Fibroblast of lung (primary cell): ENCODE results near the gene COLQ. TPM values are rescaled to one million over a fixed set of nuclear protein-coding genes. Genes with fewer than 3 reads are reported as not detected.

Experiments
- DNase-seq, 2 donors: peaks; one replicate each; pipeline versions ENCODE4 v3.0.0 to v3.0.0-alpha.2; 2010; ENCODE audit warnings: low read depth in 2 of 2
- H2AFZ ChIP-seq: 2 replicates; pipeline ENCODE4 v1.5.1; 2012; ENCODE audit warnings: low read length, control low read depth, inconsistent platforms
- H3K27ac ChIP-seq: 2 replicates; pipeline ENCODE4 v1.5.1; 2011; ENCODE audit warnings: low read length, control low read depth; ENCODE audit not compliant: insufficient read depth
- H3K27me3 ChIP-seq: 2 replicates; pipeline ENCODE4 v1.5.1; 2011; ENCODE audit warnings: mild to moderate bottlenecking, low read length; ENCODE audit not compliant: control insufficient read depth, insufficient read depth
- H3K36me3 ChIP-seq: 2 replicates; pipeline ENCODE4 v1.5.1; 2011; ENCODE audit warnings: low read length; ENCODE audit not compliant: control insufficient read depth, insufficient read depth
- H3K4me1 ChIP-seq: 2 replicates; pipeline ENCODE4 v1.5.1; 2011; ENCODE audit warnings: low read length; ENCODE audit not compliant: control insufficient read depth, insufficient read depth; ENCODE audit errors: extremely low read depth
- H3K4me2 ChIP-seq: 2 replicates; pipeline ENCODE4 v1.5.1; 2011; ENCODE audit warnings: low read length, control low read depth; ENCODE audit not compliant: insufficient read depth; ENCODE audit errors: extremely low read depth
- H3K4me3 ChIP-seq, 4 experiments: fragments of 200-600 bp in 1 of 4; sonication (generic) in 1 of 4; replicated peaks in 1 of 4; 2 replicates each; pipeline ENCODE4 v1.5.1; 2011 to 2016; ENCODE audit warnings: low read length in 4 of 4, low read depth in 3 of 4, mild to moderate bottlenecking in 3 of 4, control low read depth in 2 of 4, inconsistent platforms in 1 of 4, mixed read lengths in 1 of 4; ENCODE audit not compliant: insufficient read depth in 1 of 4; ENCODE audit errors: control extremely low read depth in 1 of 4
- H3K79me2 ChIP-seq: 2 replicates; pipeline ENCODE4 v1.5.1; 2012; ENCODE audit warnings: mild to moderate bottlenecking, low read length, inconsistent platforms; ENCODE audit not compliant: control insufficient read depth, insufficient read depth
- H3K9ac ChIP-seq: 2 replicates; pipeline ENCODE4 v1.5.1; 2011; ENCODE audit warnings: mild to moderate bottlenecking, low read length, control low read depth; ENCODE audit not compliant: insufficient read depth
- H3K9me3 ChIP-seq: 2 replicates; pipeline ENCODE4 v1.5.1; 2012; ENCODE audit warnings: low read depth, low read length; ENCODE audit not compliant: control insufficient read depth, insufficient read depth
- H4K20me1 ChIP-seq: 2 replicates; pipeline ENCODE4 v1.5.1; 2011; ENCODE audit warnings: low read length; ENCODE audit not compliant: control insufficient read depth, insufficient read depth; ENCODE audit errors: extremely low read depth
- EZH2 ChIP-seq: IDR thresholded peaks from 2 replicates; pipeline ENCODE4 v1.5.1; 2012; ENCODE audit warnings: low read length, control low read depth, mild to moderate bottlenecking; ENCODE audit errors: missing control alignments
- polyA plus RNA-seq, 2 donors: library from polyadenylated mRNA; depleted of rRNA in 1 of 2; stranded (reverse) in 1 of 2; unstranded in 1 of 2; fragments of >200 nt; gene quantifications; 2 replicates each; pipeline ENCODE4 v1.2.1, GENCODE V29; 2011 to 2012; ENCODE audit warnings: missing spikeins in 1 of 2
- total RNA-seq: library from RNA; depleted of rRNA; stranded (reverse); fragments of >200 nt; gene quantifications from 2 replicates; pipeline ENCODE4 v1.2.1, GENCODE V29; 2014
- TF ChIP-seq, protein P1 (sequence below), 2 donors: IDR thresholded peaks in 1 of 2; conservative IDR thresholded peaks in 1 of 2; 1 replicate in 1 of 2; 2 replicates in 1 of 2; pipeline ENCODE4 v1.5.1; 2011 to 2012; ENCODE audit warnings: low read length in 2 of 2, control low read depth in 1 of 2, inconsistent platforms in 1 of 2, low read depth in 1 of 2, mild to moderate bottlenecking in 1 of 2

COLQ gene
- total and polyA plus RNA-seq, 2 donors (not counting 1 experiment from before 2014, with no cell fraction given) = 0.33 to 0.34 TPM

DNA sequence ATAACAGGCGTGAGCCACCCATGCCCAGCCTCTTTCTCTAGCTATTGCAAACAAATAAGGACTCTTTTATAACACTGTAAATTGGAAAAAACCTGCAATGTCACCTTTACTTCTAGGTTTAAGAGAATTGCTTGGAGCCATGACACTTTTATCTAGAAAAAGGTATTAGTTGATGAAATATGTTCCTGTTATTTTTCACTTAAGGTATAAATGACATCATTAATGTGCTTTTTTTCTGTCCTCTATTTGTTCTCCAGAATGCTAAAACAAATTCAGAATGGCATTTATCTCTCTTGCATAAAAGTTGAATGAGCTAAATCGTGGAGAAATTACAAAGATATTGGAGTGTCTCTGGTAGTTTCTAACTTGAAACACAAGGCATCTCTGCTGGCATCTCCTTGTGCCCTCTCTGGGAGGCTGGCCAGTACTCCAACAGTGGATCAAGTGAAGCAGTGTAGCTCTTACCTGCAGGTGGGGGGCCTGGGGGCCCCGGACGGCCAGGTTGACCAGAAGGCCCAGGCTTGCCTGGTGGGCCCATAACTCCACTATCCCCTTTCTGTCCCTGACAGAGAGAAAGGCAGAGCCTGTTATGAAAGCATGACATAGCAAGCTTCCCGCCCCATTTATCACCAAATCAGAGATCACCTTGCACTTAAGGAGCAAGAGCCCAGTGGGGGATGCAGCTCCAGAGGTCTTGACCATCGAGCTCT is 55.5 kb downstream of the COLQ start:
- Histone ChIP-seq H3K4me3 (no peak overlapping the region), H3K9ac (no peak overlapping the region), H3K4me1 (no peaks in the 10 kb centered on the region), H4K20me1 (no peaks in the 10 kb centered on the region), H3K36me3 (no peaks in the 10 kb centered on the region), H3K27ac (no peak overlapping the region), H2AFZ (no peak overlapping the region), H3K79me2 (no peaks in the 10 kb centered on the region), H3K4me2 (no peak overlapping the region), H3K27me3 (no peaks in the 10 kb centered on the region), H3K9me3 (no peaks in the 10 kb centered on the region)
- no peak for DNase-seq
- TF ChIP-seq EZH2 = no peak
- TF ChIP-seq, protein P1, sequence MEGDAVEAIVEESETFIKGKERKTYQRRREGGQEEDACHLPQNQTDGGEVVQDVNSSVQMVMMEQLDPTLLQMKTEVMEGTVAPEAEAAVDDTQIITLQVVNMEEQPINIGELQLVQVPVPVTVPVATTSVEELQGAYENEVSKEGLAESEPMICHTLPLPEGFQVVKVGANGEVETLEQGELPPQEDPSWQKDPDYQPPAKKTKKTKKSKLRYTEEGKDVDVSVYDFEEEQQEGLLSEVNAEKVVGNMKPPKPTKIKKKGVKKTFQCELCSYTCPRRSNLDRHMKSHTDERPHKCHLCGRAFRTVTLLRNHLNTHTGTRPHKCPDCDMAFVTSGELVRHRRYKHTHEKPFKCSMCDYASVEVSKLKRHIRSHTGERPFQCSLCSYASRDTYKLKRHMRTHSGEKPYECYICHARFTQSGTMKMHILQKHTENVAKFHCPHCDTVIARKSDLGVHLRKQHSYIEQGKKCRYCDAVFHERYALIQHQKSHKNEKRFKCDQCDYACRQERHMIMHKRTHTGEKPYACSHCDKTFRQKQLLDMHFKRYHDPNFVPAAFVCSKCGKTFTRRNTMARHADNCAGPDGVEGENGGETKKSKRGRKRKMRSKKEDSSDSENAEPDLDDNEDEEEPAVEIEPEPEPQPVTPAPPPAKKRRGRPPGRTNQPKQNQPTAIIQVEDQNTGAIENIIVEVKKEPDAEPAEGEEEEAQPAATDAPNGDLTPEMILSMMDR (conservative IDR thresholded peaks at IDR 0.05 in 1 of 2, IDR thresholded peaks at IDR 0.05 in 1 of 2; ENCODE audit: low read depth in 1 of 2, low read length in 2 of 2) = no peak

DNA sequence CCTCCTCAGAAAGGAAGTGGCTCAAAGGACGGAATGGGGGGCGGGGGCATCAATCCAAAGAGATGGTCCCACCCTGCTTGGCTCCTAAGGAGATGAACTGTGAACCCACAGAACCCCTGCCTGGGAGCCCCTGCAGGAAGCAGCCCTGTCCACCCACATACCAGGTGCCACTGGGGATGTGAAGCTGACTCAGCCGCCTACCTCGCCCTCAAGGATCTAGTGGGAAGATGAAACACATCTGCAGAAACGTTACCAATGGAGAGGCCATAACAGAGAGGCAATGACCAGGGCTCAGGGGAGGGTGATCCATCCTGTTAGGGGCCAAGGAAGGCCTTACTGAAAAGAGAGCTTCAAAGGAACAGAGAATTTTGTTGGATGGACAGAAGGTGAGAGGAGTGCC is 59.1 kb downstream of the COLQ start:
- no peaks in the 10 kb centered on the region for H3K79me2 ChIP-seq
- no peaks in the 10 kb centered on the region for H3K27me3 ChIP-seq
- no peaks in the 10 kb centered on the region for H3K4me1 ChIP-seq
- no peaks in the 10 kb centered on the region for H3K36me3 ChIP-seq
- no peaks in the 10 kb centered on the region for H3K9me3 ChIP-seq
- no peak overlapping the region for H3K4me2 ChIP-seq
- H3K9ac ChIP-seq = no peak overlapping the region
- no peak for DNase-seq
- no peak overlapping the region for H2AFZ ChIP-seq
- no peaks in the 10 kb centered on the region for H4K20me1 ChIP-seq
- H3K27ac ChIP-seq = no peak overlapping the region
- no peak overlapping the region for H3K4me3 ChIP-seq
- no peak for TF ChIP-seq EZH2
- TF ChIP-seq, protein P1 (conservative IDR thresholded peaks at IDR 0.05 in 1 of 2, IDR thresholded peaks at IDR 0.05 in 1 of 2; ENCODE audit: low read depth in 1 of 2, low read length in 2 of 2) = no peak

DNA sequence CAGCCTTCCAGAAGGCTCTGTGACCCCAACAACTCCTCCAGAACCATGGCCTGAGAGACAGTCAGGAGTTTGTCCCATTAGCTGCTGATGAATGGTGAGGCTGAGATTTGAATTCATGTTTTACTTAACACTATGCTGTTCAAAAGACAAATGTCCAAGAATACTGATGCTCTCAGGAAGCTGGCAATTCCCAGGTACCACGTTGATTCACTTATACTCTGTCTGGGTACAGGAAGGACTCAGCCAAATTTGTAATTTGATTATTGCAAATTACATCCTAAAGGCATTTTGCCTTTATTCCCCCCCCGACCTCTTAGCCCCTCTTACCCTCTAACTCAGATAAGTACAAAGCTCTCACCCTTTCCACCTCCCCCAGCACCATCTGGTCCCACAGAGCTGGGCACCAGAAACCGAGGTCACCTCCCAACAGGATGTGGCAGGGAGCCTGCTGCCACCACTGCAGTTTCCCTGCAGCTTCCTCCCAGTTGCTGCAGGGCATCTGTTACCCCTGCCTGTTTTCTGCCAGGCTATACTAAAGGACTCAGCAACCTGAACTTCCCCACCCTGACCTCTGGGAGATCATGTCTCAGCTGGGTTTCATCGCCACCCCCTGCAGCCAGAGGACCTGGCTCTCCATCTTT is 60.5 kb downstream of the COLQ start:
- Histone ChIP-seq H3K4me3 (no peak overlapping the region), H3K27me3 (no peaks in the 10 kb centered on the region), H3K79me2 (no peaks in the 10 kb centered on the region), H3K9ac (no peak overlapping the region), H2AFZ (no peak overlapping the region), H3K27ac (no peak overlapping the region), H3K36me3 (no peaks in the 10 kb centered on the region), H3K4me2 (no peak overlapping the region), H4K20me1 (no peaks in the 10 kb centered on the region), H3K4me1 (no peaks in the 10 kb centered on the region), H3K9me3 (no peaks in the 10 kb centered on the region)
- DNase-seq = no peak
- TF ChIP-seq, protein P1 (conservative IDR thresholded peaks at IDR 0.05 in 1 of 2, IDR thresholded peaks at IDR 0.05 in 1 of 2; ENCODE audit: low read depth in 1 of 2, low read length in 2 of 2) = no peak
- no peak for TF ChIP-seq EZH2
